ENCODE results near the gene GTPBP10.

The GTPBP10 gene

DNA sequence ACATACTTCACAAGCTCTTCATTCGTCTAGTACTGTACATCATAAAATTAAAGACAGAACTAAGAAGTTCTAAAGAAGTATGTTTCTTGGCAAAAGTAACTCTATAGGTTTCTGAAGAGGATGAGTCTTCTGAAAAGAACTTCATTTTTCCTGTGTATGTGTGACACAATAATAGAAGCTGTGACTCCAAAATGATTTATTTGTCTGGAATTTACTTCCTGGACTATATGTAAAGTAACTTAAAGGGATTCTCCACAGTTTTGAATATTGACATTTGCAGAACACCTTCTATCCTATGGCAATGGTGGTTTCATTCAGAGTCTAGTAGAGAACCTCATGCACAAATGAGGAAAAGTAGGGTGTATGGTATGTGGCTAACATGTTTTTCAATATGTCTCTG is 36.9 kb downstream of the GTPBP10 start:
- DNase-seq = no peak

DNA sequence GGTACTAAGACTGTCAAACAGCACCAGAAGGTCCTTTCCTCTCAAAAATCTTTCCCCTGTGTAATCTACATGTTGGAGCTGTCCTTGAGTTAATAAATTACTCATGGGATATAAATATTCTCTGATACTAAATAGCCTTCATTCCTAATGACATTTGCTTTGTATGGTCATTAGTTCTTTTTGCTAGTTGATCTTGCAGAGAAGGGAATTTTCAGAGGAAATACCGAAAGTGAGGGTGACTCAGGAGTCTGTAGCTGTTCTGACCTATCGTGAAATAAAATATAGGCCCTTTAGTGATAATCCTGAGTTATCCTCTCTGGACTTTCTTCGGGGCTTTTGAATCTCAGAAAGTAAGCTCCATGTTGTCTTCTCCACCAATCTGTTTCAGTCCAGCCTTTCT is 37.3 kb downstream of the GTPBP10 start:
- DNase-seq = no peak

DNA sequence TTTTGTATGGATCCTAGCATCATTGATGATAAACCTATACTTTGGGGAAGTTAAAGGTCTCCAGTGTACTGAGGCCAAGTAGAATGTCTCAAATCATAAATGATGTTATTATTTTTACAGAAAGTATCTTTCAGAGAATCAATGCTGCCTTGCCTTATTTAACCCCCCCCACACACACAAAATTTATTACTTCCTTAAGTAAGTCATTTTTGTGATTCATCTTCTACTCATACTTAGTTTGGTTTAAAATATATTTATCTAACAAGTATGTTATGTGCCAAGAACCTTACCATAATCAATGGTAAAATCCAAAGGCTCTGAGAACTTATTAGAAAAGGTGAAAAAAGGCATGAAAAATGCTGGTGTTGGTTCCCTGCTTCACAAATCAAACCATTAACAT is 37.9 kb downstream of the GTPBP10 start:
- DNase-seq = no peak

DNA sequence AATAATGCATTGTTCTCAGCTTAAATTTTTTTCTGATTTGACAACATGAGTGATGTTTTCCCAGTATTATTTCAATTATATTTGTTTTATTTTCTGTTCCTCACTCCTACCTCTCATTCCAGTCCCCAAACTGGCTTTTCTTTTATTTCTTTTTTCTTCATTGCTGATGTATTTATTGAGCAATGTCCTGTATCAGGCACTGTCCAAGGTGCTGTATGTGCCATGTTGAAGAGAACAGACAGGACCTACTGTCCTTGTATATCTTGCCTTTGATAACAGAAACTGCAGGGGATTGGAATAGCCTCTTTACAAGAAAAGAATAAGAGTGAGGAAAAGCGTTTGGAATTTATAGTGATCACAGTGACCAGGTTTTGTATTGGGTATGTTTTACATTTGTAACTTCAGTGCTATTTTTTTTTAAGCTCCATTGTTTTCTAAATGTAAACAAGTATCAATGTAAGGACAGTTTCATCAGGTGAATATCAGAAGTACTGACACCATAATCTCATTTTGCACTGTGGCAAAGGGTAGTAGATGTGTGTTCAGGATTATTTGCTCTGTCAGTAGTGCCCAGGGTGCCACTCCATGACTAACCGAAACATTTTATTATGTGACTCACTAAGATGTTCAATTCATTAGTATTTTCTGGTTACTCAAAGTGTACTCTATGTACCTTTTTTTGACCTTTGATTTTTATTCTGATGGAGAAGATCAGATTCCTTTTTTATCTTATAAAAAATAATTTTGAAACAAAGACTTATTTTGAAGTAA is 41.1 kb downstream of the GTPBP10 start:
- DNase-seq = no peak

DNA sequence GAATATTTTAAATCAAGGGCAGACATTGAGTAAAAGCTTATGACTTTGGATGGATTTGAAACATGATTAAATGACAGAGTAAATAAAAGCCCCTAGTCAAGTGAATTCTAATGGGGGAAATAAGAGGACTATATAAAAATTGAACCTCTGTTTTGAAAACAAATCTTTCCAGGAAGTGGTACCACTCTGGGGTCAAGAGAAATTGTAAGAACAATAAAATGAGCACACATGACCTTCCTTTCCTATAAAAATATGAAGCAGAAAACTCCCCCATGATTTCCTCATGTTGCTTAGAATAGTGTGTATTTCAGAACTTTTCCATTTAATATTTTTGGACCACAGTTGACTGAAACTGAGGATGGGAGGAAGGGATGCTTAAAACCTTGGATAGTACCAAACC is 44.4 kb downstream of the GTPBP10 start:
- no peak for DNase-seq

DNA sequence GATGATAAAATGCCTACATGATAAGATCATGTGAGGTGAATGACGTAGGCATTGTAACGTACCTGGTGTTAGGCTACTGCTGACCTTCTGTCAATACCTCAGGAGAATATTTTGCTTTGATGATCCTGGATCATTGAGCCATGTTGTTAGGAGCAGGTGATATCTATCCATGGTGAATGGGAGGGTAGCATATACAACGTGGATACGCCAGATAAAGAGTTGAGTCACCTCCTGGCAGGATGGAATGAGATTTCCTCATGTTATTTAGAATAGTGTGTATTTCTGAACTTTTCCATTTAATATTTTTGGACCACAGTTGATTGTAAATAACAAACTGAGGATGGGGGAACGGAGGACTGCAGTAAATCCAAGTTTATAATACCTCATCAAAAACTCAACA is 45.0 kb downstream of the GTPBP10 start:
- DNase-seq = no peak

DNA sequence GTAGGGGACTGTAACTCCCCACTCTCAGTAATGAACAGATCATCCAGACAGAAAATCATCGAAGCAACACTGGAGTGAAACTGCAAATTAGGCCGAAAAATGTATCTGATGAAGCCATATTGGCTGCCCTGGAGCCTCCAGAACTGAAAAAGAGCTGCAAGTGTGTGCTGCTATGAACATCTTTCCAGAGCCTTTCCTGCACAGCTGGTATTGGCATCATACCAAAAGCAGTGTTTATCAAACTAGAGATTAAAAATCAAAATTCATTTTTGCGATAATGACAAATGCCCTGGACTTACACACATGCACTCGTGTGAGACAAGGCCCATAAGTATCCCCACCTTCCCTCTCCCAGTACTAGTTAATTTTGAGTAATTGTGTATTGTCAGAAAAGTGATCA is 49.9 kb downstream of the GTPBP10 start:
- no peak for DNase-seq

DNA sequence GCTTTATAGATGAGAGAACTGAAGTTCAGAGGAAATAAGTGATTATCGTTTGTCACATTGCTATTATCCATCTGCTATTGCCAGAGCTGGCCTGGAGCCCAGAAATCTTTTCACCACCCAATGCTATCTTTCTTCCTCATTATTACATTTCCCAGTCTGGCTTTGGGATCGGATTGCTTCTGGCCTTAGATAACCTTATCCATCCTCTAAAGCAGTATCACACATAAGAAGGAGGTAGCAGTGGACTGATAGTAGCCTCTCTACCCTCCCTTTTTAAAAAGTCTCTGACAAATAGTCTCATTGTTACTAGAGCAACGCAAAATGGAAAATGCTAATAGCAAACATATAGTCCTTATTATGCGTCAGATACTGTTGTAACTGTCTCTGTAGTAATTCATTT is 55.5 kb downstream of the GTPBP10 start:
- no peak for DNase-seq

DNA sequence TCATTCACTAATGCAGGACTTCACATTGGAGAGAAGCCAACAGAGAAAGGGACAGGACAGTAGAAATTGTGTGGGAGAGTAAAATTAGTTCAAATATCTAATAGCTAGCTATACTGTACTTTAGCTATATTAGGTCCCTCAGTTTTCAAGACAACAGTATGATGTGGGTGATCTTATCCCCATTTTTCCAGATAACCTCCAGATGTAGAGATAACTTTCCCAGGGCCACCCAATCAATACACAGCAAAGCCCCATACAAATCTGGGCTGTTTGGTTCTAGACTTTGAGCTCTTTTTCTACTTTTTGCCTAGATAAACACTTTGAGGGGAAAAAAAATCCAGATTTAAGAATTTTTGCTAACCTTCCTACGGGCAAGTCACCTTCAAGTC is 56.3 kb downstream of the GTPBP10 start:
- no peak for DNase-seq

DNA sequence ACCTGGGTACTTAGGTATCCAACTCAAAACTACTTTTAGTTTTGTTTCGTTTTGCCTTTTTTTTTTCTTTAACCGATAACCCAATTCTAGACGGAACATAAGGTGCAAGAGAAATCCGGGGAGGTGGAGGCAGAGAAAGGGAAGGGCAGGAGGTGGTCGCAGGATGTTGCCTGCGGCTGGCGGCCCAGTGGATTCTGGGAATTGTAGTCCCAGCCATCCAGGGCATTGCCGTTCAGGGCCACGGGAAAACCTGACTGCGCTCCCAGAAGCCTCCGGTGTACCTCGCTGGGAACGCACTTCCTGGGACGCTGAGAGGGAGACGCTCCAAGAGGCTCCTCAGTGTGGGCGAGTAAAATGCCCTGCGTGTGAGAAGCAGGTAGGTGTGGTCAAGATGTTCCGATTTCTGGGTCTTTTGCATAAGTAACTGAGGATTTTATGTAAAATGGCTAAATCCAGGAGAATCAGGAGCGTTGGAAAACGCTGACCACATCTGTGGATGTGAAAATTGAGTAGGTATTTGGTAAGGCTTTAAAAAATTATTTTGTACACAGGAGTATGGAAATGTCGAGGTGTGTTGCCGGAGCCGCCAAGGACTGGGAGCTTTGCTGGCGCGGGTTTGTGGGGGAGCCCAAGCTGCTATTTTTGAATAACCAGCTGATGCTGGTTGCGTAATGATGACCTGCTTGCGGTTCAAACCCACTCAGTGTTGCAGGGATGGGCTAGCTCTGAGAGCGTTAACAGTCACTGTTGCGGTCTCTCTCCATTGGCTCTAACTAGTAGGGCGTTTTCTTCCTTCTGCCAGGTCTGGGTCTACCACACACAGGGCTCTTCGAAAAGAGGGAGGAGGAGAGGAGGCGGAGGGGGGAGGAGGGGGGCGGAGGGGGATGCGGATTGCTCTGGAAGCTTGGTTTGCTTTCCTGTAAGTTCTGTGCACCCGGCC is 56.9 kb downstream of the GTPBP10 start, which contains the start of gene CLDN12:
Gene CLDN12, plus strand, starts transcription at position 288 of the 940 bp plus-strand sequence. CDS start 9,216 bp downstream, outside the sequence.
- peak; percentile 40 for DNase-seq

DNA sequence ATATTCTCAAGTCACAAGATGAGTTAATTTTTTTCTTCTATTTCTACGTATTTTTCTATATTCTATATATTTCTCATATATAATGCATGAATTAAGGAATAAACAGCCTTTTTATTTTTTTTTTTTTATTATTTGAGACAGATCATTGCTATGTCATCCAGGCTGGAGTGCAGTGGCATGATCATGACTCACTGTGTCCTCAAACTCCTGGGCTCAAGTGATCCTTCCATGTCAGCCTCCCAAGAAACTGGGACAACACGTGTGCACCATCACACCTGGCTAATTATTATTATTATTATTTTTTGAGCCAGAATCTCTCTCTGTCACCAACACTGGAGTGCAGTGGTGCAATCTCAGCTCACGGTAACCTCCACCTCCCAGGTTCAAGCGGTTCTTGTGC is 58.3 kb downstream of the GTPBP10 start:
- no peak for DNase-seq

DNA sequence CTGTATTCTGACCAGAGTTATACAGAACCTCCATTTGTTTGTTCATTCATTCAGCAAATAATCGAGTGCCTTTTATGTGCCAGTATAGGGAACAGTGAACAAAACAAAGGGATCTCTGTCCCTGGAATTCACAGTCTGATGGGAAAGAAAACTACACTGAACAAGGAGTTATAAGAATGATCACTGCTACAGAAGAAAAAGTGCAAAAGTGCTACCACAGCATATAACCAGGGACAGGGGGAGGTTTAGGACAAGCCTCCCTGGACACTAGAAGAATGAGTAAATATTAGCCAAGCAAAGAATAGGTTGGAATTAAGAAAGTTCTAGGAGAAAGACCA is 60.9 kb downstream of the GTPBP10 start:
- DNase-seq = no peak

DNA sequence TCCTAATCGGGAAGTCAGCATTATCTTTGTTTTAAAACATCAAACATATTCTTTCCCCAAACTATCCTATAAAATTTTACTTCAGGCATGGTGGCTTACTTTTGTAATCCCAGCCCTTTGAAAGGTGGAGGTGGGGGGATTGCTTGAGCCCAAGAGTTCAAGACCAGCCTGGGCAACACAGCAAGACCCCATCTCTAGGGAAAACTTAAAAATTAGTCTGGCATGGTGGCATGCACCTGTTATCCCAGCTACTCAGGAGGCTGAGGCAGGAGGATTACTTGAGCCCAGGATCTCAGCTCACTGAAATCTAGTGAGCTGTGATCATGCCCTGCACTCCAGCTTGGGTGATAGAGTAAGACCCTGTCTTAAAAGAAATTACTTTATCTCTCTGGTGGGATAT is 61.6 kb downstream of the GTPBP10 start:
- no peak for DNase-seq

DNA sequence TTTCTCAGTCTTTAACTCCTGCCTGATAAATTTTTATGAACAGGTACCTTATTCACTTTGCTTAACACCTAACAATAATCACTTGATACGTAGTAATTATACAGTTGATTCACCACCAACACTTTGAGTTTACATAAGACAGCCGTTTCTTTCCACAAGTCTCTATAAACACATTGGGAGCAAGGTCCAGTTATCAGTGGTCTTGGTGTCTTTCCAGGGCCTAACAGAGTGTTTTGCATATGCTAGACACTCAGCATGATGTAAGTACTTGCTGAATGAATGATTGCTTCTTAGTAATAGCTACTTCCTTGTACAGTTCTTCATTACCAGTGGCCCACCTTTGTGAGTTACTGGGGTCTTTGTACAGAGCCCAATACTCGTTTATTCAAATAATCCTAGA is 63.2 kb downstream of the GTPBP10 start:
- no peak for DNase-seq

DNA sequence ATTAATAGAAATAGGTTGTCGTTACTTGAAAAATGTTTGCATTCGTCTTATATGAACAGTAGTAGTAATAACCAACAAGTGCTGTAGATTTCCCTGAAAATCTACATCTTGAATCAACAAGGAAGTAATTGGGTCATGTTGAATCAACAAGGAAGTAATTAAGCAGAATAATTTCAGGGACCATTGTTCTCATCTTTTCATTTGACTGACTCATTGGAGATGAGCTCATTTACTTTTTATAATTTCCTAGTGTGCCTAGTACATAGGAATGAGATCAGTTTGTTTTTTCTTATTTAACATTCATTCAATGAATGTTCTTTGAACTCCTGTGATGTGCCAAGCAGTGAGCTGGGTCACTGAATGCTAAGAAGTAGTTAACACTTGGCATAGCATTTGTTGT is 65.0 kb downstream of the GTPBP10 start:
- DNase-seq = no peak

DNA sequence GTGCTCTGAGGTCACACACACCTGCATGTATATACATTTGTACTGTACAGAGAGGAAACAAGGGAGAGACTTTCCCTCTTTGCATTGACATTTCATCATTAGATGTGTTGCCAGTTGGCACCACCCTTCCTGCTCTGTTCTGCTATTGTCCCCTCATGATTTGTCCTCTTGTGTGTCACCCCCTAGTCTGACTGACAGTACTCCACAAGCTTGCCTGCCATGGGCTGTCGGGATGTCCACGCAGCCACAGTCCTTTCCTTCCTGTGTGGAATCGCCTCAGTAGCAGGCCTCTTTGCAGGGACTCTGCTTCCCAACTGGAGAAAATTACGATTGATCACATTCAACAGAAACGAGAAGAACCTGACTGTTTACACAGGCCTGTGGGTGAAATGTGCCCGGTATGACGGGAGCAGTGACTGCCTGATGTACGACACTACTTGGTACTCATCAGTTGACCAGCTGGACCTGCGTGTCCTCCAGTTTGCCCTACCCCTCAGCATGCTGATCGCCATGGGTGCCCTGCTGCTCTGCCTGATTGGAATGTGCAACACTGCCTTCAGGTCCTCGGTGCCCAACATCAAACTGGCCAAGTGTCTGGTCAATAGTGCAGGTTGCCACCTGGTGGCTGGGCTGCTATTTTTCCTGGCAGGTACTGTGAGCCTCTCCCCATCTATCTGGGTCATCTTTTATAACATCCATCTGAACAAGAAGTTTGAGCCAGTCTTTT is 66.1 kb downstream of the GTPBP10 start:
- DNase-seq = no peak

DNA sequence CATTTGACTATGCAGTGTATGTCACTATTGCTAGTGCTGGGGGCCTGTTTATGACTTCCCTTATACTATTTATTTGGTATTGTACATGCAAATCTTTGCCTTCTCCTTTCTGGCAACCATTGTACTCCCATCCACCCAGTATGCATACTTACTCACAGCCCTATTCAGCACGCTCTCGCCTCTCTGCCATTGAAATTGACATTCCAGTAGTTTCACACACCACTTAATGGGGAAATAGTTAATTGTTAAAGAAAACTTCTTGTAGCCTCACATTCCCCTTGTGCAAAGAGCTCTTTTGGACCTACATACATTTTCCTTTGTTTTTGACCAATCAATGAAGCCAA is 66.6 kb downstream of the GTPBP10 start:
- DNase-seq = no peak

DNA sequence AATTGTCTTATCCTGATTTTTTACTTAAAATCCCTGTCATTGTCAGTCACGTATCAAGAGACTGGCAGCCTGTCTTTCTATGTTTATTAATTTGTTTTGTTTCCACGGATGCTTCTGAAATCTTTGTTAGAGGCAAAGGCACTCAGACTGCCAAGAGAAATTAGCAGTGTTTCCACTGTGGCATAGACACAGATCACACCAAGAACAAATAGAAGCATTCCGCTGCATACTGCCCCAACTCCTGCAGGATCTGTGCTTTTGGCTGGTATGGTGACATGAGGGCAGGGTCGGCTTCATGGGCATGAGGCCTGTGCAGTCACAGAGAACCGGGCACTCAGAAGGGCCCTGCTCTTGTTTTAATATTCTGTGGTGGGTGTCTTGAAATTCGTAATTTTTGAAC is 75.1 kb downstream of the GTPBP10 start:
- no peak for DNase-seq

DNA sequence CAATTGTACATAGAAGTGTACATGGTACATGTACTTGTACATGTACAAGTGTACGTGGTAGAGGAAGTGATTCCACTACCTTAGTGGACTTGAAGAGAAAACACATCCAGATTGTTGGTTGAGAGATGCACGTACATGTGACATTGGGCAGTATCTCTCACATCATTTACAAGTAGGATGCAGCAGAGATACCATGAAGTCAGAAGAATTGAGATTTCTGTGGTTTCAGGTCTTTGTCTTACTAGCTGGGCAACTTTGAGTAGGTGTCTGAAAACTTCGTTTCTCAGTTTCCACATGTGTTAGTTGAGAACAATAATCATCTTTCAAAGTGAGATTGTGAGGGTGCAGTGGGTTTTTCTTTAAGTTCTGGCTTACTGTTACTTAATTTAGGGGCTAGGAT is 78.2 kb downstream of the GTPBP10 start:
- no peak for DNase-seq

DNA sequence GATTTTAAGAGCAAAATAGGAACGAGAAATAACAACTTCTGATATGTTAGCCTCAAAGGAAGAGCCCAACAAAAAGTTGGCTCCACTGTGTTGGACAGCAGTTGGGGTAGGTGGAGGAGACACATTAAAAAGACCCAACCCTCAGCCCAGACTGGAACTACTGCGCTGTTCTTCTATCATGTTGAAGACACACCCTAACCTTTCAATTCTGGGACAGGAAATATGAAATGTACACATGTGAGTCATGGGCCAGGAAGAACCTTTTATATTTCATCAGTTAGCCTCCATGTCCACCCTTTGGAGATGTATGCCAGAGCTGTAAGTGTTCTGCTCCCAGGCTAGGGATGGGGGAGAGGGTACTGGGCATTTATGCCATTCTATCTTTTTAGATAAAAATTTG is 78.9 kb downstream of the GTPBP10 start:
- no peak for DNase-seq

DNA sequence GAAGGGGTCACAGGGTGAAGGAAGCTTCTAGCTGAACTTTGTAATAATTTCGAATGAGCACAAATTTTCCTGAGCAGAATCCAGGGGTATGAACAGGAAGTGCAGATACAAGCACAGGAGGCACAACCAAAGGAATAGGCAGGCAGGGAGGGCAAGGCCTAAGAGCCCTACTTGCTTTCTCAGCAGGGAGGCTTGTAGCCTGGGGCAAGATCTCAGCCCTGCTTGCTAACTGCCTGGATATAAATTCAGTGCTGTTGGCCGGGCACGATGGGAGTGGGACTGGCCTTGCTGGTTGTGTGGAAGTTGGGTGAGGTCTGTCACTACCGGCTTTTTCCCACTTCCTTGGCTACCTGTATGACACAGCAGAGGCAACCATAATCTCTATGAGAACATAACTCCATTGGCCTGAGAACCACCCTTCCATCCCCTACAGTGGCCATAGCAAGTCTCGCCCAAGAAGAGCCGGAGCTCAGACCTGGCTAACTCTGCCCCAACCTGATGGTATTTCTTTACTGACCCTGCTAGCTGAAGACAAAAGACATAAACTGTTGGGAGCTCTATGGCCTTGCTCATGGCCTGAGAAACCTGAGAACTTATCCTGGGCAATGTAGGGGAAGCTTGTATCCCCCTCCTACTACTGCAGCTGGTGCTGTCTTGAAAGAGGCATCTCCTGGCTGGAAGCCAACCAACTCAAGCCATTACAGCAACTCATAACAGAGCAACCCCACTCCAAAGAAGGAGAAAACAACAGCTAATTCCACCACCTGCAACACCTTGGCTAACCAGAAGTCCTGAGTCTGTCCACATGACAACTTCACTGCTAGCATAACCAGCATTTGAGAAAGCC is 84.3 kb downstream of the GTPBP10 start:
- DNase-seq = no peak

DNA sequence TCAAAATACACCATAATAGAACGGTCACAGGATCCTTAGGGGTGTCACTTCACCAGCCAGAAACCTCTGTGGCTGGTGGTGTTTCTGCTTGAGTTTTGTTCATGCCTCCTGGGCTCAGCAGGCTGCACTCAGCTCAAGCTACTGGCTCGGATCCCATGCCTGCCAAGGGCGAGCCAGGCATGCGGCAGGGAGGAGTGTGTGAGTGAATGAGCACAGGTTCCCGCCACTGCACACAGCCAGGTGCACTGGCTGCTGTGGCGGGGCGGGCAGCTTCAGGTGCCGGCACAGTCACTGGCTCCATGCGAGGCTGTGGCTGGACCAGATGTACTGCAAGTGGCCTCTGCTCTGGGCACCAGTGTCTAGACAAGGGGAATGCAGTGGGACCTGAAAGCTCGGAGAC is 86.2 kb downstream of the GTPBP10 start:
- no peak for DNase-seq

DNA sequence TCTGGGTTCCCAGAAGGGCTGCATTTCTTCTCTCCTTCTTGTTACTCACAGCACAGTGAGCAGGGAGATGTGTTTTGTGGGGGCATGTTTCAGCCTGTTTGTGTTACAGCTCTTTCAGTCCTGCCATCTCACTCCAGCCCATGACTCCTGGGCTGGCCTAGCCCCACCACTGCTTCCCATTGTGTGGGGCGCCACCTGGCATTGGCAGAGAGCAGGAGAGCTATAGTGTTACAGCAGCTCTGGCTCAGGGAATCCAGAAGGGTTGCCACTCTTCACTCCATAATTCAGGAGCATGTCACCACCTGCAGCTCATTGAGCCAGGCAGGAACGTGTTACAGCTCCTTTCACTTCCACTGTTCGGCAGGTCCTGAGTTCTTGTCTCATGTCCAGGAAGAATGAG is 86.7 kb downstream of the GTPBP10 start:
- DNase-seq = no peak
